Right lobe of liver (tissue), 4 donors: Measurements from ENCODE around the gene TXNL1.

Experiments
- POLR2A ChIP-seq: fragments of 450-650 bp; IDR thresholded peaks from one replicate; pipeline ENCODE4 v1.6.1; 2017; ENCODE audit warnings: antibody characterized with exemption, mild to moderate bottlenecking
- TF ChIP-seq, protein P1 (sequence below), 4 donors: fragments of 200-600 bp in 3 of 4; fragments of 450-650 bp in 1 of 4; IDR thresholded peaks; one replicate each; pipeline versions ENCODE4 v1.5.1 to v1.8.0; 2016 to 2022; ENCODE audit warnings: antibody characterized with exemption in 4 of 4, mild to moderate bottlenecking in 2 of 4
- donor health status: DM: no; HTN: no; CAD: no.
- donor health status: DM: no; HTN: no; CAD: no.
- donor health status: DM: no; HTN: yes; CAD: no.

DNA sequence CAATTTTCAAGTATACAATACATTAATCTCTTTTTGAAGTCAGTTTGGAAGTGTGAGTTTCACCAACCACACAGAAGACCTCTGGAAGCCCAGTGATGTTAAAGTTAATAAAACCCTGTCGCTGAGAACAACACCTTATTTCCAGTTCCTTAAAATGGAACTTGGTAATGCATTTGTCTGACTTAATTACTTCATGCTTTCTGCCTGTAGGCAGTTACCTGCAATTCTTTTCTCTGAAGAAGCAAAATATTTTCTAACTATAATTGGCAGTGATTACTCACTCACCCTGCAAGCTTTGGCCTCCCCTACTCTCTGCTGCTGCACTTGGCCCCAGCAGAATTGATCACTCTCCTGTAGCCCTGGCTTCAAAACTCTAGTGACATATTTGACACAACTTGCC lies 81.5 kb downstream of the TXNL1 start:
- TF ChIP-seq, protein P1, sequence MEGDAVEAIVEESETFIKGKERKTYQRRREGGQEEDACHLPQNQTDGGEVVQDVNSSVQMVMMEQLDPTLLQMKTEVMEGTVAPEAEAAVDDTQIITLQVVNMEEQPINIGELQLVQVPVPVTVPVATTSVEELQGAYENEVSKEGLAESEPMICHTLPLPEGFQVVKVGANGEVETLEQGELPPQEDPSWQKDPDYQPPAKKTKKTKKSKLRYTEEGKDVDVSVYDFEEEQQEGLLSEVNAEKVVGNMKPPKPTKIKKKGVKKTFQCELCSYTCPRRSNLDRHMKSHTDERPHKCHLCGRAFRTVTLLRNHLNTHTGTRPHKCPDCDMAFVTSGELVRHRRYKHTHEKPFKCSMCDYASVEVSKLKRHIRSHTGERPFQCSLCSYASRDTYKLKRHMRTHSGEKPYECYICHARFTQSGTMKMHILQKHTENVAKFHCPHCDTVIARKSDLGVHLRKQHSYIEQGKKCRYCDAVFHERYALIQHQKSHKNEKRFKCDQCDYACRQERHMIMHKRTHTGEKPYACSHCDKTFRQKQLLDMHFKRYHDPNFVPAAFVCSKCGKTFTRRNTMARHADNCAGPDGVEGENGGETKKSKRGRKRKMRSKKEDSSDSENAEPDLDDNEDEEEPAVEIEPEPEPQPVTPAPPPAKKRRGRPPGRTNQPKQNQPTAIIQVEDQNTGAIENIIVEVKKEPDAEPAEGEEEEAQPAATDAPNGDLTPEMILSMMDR (IDR thresholded peaks at IDR 0.05): no peak
- TF ChIP-seq POLR2A: no peak
